ENCODE results near the gene KIRREL2. TPM values are rescaled to one million over a fixed set of nuclear protein-coding genes. Genes with fewer than 3 reads are reported as not detected.
"Not testable (repeated sequence)": the region's sequence is repeated elsewhere in the genome, so short reads cannot be mapped to it uniquely, and the experiment has no call there.

The KIRREL2 gene
- total RNA-seq, 1 donor from 2014 or later = 0.94 TPM

DNA sequence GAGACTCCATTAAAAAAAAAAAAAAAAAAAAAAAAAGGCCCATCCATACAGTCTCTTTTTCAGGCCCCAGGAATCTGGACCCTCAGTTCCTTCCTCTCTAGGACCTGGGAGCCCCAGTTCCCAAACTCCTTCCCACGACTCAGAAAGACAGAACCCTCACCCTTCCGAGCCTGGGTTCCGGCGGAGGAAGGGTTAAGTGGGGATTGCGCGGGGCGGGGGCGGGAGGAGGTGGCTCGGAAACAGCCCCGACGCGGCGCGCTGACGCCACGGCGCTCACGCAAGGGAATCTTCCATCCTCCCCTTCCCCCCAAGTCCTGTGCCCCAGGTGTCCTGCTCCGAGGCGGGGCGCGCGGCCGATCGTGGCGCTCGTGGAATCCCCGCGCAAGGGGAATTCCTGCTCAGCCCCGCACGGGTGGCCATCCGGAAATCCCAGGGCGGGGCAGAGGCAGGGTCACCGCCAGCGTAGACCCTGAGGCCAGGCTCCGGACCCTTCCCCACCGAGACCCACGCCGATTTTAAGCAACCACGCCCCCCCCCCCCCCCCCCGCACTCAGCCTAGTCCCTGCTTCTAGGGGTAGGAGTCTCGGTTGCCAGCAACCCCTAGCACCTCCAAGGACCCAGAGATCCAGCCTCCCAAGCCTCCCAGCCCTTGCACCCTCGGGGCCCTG, 43.0 kb downstream of the KIRREL2 start:
- DNase-seq = peak; percentile 56

DNA sequence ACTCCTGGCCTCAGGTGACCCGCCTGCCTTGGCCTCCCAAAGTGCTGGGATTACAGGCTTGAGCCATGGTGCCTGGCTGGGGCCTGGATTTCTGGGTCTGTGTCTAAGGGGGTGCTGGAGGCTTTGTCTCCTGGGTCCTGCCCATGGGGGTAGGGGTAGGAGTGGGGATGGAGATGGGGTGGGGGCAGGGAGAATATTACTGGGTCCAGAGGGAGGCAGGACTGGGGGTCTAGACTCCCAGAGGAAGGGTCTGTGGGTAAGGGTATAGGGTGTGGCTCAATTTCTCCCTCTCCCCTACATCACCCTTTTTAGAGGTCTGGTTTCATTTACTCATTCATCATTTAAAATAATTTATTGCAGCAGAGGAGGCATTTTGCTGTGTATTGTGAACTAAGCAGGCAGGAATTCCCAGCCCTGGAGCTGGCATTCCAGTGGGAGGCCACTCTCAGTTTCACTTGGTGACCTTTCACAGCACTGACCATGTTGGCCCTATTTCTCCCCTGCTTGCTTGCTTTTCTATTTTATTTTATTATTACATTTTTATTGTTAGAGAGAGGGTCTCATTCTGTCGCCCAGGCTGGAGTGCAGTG, 44.4 kb downstream of the KIRREL2 start:
- no peak for DNase-seq

DNA sequence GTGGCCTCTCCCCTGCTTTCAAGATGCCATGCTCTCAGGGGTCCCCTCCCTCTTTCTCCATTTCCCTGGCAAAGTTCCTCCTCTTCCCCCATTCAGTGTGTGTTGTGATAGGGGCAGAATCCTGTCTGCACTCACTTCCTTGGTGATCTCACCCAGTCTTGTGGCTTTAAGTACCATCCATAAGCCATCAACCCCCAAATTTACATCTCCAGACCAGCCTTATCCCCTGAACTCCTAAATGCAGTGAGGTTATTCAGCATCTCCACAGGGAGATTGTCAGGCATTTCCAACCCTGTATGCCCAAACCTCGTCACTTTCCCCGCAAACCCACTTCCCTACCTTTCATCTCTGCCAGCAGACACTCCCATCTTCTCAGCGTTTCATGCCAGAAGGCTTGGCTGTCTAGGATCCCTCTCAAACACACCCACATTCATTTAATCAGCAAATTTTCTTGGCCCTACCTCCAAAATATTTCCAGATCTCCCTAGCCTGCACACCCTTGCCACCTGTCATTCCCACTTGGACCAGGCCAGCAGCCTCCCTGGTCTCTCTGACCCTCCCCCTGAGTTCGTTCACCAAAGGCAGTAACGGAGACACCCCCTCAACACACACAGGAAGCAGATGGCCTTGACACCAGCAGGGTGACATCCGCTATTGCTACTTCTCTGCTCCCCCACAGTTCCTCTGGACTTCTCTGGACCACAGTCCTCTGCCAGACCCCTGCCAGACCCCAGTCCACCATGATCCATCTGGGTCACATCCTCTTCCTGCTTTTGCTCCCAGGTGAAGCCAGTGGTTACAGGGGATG, 45.3 kb downstream of the KIRREL2 start, which contains the start of gene HCST:
TSS of gene HCST (plus strand) at position 676 of the 808 bp plus-strand sequence. CDS start at position 741, 65 bp downstream.
- DNase-seq = no peak

DNA sequence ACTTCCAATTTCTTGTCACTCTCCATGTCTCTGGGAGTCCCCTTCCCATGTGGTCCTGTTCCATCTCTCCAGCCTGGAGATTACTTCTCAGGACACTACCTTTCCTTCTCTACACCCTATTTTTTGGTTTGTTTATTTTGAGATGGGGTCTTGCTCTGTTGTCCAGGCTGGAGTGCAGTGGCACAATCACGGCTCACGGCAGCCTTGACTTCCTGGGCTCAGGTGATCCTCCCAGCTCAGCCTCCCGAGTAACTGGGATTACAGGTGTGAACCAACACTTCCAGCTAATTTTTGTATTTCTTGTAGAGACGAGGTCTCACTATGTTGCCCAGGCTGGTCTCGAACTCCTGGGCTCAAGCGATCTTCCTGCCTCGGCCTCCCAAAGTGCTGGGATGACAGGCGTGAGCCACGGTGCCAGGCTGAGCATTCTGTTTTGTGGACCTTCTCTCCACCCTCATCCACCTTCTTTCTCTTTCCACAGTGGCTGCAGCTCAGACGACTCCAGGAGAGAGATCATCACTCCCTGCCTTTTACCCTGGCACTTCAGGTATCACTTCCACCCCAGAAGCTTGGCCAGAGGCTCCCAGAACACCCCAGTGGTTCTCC, 46.3 kb downstream of the KIRREL2 start:
- DNase-seq = no peak

DNA sequence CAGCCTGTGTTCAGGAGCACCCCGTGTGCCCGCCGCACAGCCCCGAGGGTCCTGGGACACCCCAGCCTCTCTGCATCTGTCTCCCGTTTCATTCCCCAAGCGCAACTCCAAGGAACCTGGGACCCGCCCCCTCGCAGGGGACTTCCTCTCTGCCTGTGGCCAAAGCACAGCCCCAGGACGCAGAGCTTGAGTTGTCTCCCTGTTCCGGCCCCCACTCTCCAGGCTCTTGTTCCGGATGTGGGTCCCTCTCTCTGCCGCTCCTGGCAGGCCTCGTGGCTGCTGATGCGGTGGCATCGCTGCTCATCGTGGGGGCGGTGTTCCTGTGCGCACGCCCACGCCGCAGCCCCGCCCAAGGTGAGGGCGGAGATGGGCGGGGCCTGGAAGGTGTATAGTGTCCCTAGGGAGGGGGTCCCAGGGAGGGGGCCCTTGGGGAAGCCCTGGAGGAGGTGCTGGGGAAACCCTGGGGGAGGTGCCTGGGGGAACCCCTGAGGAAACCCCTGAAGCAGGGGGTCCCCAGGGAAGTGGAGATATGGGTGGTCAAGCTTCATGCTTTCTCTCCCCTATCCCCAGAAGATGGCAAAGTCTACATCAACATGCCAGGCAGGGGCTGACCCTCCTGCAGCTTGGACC, 47.0 kb downstream of the KIRREL2 start:
- peak; percentile 34 for DNase-seq

DNA sequence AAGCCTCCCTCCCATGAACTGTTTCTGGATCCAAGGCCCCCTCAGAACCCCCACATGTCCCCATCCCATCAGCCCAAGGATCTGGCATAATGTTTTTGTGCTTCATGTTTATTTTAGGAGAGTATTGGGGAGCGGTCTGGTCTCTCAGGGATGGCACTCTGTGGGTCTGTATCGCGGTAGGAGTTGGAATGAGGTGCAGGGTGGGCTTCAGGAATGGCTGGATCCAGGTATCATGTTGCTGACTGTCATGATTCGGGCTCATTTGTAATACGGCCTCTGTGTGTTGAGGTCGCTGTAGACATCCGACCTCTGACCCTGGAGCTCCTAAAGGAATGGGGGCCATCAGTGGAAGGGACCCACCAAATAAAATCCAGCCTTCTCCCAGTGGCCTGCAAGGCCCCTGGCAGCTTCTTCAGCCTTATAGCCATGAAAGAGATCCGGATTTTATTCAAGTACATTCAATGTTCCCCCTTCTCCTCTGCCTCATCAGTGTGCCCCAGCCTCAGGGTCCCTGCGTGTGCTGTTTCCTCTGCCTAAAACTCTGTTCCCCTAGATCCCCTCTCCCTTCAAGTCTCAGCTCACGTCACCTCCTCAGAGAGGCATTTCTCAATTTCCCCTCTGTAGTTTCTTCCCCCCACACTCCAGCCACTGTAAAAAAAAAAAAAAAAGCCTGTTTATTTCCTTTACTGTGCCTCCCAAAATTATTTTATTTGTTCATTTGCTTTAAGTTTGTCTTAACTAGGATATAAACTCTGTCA, 47.8 kb downstream of the KIRREL2 start:
- DNase-seq = no peak

DNA sequence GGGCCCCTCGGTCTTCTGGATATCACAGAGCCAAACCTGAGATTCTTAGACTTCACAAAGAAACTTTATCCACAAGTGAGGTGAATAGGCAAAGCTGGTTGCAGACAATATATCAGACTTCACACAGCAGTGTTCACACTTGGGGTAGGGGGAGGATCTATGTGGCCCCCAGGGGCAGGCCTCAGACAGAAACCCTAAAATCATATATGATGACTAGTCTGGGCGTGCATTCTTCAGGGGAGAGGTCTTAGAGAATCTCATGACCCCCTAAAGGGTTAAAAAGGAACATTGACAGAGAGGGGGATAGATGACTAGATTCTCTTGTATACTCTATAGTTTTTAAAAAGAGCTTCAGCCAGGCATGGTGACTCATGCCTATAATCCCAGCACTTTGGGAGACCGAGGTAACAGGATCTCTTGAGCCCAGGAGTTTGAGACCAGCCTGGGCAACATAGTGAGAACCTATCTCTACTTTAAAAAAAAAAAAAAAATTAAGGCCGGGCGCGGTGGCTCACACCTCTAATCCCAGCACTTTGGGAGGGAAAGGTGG, 48.5 kb downstream of the KIRREL2 start:
- no peak for DNase-seq

DNA sequence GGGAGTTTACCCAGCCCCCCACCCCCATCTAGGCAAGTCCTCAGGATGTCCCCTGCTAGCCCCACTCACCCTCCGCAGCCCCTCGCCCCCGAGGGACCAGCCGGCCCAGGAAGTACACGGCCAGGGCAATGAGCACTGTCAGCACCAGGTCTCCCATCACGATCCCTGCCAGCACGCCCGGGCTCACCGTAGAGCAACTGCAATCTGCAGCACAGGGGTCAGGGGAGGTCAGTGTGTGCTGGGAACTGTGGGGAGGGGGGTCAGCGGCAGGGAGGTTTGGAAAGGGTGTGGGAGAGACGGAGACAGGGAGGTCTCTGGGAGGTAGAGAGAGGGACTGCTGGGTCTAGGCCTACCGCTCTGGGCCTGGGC, 50.6 kb downstream of the KIRREL2 start:
- DNase-seq = no peak

DNA sequence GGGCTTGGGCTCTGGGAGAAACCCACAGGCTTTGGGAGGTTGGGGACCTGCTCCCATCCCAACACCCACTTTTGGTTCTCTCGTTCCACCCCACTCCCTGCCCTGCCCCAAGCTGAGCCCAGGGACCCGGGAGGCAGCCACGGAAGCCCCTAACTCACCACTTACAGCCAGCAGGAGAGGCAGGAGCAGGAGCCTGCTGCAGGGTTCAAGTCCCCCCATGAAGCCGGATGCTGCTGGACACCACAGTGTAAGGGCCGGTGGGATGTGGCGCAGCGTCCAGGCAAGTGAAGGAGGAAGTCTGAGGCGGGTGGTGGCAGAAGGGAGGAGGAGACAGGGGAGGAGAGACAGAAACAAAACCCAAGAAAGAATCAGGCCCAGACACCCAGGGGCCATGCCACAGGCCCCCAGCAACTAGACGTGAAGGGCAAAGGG, 51.3 kb downstream of the KIRREL2 start, which contains the start of gene TYROBP:
TSS of gene TYROBP (minus strand) at position 286 of the 432 bp plus-strand sequence. CDS start at position 219, 67 bp downstream.
- no peak for DNase-seq

DNA sequence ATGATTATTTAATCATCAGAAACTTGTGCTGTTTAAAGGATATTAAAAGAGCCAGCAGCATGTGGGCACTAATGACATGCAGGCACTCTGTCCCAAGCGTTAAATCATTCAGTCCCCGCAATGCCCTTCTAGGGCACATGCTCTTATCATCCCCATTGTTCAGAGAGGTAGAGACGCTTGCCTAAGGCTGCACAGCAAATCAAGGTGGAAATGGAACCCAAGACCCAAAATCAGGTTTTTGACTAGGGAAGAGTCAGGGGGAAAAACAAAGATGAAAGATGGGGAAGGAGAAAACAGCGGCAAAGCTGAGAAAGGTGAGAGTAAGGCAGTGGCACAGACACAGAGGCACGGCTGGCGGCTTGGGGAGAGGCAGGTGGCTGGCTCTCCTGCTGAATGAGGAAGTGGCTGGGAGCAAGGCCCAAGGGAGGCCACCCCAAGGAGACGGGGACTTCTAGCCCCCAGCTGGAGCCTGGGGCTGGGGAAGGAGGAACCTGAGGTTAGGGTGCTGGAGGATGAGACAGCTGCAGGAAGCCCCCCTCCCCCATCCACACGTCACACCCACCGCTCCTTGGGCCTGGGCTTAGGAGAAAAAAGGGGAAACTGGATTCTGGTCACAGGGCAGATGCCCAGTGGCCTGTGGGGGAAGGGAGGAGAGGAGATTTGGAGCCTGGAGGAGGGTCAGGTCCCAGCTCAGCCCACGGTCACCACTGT, 52.4 kb downstream of the KIRREL2 start:
- peak; percentile 10 for DNase-seq

DNA sequence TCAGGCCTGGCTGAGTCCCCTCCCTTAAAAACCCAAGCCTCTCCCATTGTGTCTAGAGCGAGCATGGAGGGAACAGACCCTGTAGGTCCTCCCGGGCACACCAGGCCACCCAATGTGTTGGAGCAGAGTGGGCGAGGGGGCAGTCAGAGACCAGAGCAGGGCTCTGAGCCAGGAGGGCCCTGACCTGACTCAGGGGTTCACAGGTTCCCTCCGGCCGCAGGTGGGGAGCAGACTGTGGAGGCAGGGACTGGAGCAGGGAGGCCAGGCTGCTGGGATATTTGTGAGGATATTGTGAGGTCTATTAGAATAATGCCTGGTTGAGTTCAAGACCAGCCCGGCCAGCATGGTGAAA, 52.9 kb downstream of the KIRREL2 start:
- DNase-seq = no peak

DNA sequence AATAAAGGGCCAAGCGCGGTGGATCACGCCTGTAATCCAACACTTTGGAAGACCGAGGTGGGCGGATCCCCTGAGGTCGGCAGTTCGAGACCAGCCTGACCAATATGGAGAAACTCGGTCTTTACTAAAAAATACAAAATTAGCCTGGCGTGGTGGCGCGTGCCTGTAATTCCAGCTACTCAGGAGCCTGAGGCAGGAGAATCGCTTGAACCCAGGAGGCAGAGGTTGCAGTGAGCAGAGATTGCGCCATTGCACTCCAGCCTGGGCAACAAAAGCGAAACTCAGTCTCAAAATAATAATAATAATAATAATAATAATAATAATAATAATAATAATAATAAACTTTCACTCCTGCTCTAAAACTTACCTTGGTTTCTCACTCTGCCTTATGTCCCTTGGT, 53.6 kb downstream of the KIRREL2 start:
- not testable (repeated sequence) for DNase-seq

DNA sequence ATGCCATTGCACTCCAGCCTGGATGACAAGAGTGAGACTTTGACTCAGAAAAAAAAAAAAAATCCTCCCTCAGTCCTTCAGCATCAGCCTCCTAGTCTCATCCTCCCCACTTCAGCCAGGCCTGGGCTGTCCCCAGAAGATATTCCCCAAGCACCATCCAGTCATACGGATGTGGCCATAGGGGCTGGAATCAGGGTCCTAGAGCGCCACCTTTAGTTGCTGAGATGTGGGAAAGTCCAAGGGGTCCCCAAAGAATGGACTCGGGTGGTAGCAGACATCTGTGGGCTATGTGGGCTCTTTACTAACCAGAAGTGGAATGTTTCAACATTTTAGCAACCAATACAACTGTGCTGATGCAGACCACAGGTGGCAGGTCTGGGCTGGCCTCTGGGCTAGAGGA, 54.5 kb downstream of the KIRREL2 start:
- DNase-seq = no peak

DNA sequence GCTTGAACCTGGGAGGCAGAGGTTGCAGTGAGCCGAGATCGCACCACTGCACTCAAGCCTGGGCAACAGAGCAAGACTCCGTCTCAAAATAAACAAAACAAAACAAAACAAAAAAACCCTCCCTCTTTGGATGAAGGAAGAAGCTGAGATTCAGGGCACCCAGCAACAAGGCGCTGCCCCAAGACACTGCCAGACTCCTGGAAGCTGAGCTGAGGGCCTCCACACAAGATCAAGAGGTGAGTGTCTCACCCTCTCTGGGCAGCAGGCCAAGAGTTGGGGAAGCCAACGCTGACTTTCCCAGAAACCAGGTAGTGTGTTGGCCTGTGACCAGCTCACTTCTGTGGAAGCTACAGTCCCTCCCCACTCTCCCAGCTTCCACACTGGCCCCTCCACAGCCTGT, 55.1 kb downstream of the KIRREL2 start:
- no peak for DNase-seq

DNA sequence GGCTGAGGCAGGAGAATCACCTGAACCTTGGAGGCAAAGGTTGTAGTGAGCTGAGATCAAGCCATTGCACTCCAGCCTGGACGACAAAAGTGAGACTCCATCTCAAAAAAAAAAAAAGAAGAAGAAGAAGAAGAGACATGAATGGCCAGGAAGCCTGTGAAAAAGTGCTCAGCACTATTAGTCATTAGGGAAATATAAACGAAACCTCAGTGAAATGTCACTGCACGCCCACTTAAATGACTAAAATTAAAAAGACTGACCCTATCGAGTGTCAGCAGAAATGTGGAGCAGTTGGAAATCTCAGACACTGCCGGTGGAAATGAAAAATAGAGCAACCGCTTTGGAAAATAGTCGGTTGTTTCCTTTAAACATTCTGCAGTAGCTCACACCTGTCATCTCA, 56.9 kb downstream of the KIRREL2 start:
- no peak for DNase-seq

DNA sequence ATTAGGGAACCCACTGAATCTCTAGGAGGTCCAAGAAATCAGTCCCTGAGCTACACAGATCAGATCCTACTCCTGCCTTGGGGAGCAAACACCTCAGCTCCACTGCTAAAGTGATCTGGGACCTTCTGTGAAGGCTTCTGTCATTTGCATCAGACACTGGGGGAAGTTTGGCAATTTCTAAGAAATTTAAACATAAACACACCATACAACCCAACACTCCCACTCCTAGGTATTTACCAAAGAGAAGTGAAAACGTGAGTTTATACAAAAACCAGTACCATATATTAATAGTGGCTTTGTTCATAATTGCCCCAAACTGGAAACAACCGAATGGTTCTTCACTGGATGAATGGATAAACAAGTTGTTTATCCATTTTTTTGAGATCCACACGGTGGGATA, 58.7 kb downstream of the KIRREL2 start:
- no peak for DNase-seq
